Upper lobe of left lung (tissue), 4 donors: ENCODE measurements around the gene CFAP97D1.

Experiments used
- CTCF ChIP-seq, 6 experiments: fragments of 450-650 bp in 4 of 6; fragments of 200-600 bp in 2 of 6; sonication (generic) in 2 of 6; IDR thresholded peaks; one replicate each; pipeline ENCODE4 v1.5.1; 2016 to 2019; ENCODE audit warnings: antibody characterized with exemption in 6 of 6
- EP300 ChIP-seq, 4 donors: sonication (generic); formaldehyde crosslinking; IDR thresholded peaks; one replicate each; pipeline ENCODE4 v1.5.1; 2017; ENCODE audit warnings: antibody characterized with exemption in 4 of 4, control low read depth in 2 of 4
- POLR2A ChIP-seq, 4 donors: fragments of 450-650 bp; IDR thresholded peaks; one replicate each; pipeline ENCODE4 v1.5.1; 2016 to 2017; ENCODE audit warnings: antibody characterized with exemption in 4 of 4, mild to moderate bottlenecking in 2 of 4
- POLR2AphosphoS5 ChIP-seq, 2 donors: sonication (generic); formaldehyde crosslinking; IDR thresholded peaks; one replicate each; pipeline ENCODE4 v1.5.1; 2017; ENCODE audit warnings: antibody characterized with exemption in 2 of 2

GRCh38 chr17:43820759-43821158, 40.5 kb downstream of the CFAP97D1 start:
- TF ChIP-seq CTCF (IDR thresholded peaks at IDR 0.05): no peak
- no peak for TF ChIP-seq EP300 (IDR thresholded peaks at IDR 0.05)
- no peak for TF ChIP-seq POLR2AphosphoS5 (IDR thresholded peaks at IDR 0.05)
- no peak for TF ChIP-seq POLR2A (IDR thresholded peaks at IDR 0.05)
